Endothelial cell (in vitro differentiated cells): ENCODE data around the gene CDK14. TPM values are rescaled to one million over a fixed set of nuclear protein-coding genes. Genes with fewer than 3 reads are reported as not detected.
"Not testable (repeated sequence)": the region's sequence is repeated elsewhere in the genome, so short reads cannot be mapped to it uniquely, and the experiment has no call there.

Experiments used
- DNase-seq: peaks from one replicate; pipeline ENCODE4 v3.0.0; 2021; ENCODE audit warnings: low spot score
- H3K27ac Mint-ChIP-seq: one replicate; pipeline ENCODE4 v1.8.0; 2021; ENCODE audit warnings: mixed read lengths, inconsistent platforms; ENCODE audit not compliant: unreplicated experiment
- H3K27me3 Mint-ChIP-seq: one replicate; pipeline ENCODE4 v1.8.0; 2021; ENCODE audit warnings: mild to moderate bottlenecking, moderate library complexity, mixed read lengths, inconsistent platforms; ENCODE audit not compliant: unreplicated experiment
- H3K36me3 Mint-ChIP-seq: one replicate; pipeline ENCODE4 v1.8.0; 2021; ENCODE audit warnings: mild to moderate bottlenecking, low read depth, mixed read lengths, inconsistent platforms; ENCODE audit not compliant: unreplicated experiment
- H3K4me1 Mint-ChIP-seq: one replicate; pipeline ENCODE4 v1.8.0; 2021; ENCODE audit warnings: mild to moderate bottlenecking, mixed read lengths, inconsistent platforms; ENCODE audit not compliant: unreplicated experiment
- H3K4me3 Mint-ChIP-seq: one replicate; pipeline ENCODE4 v1.8.0; 2021; ENCODE audit warnings: mild to moderate bottlenecking, mixed read lengths, inconsistent platforms; ENCODE audit not compliant: unreplicated experiment
- H3K9me3 Mint-ChIP-seq: one replicate; pipeline ENCODE4 v1.8.0; 2021; ENCODE audit warnings: mixed read lengths, inconsistent platforms; ENCODE audit not compliant: unreplicated experiment
- CTCF ChIP-seq: fragments of 200-600 bp; sonication (generic); IDR thresholded peaks from one replicate; pipeline ENCODE4 v1.5.0; 2021; ENCODE audit warnings: antibody characterized with exemption; ENCODE audit not compliant: unreplicated experiment
- total RNA-seq: library from RNA; stranded (reverse); fragmentation: NEBNext Ultra II Directional; extraction: Animal tissue kit (Norgen Biotek cat#: 25700); gene quantifications from one replicate; pipeline ENCODE4 v1.2.1, GENCODE V29; 2021; ENCODE audit not compliant: unreplicated experiment

CDK14 gene
- total RNA-seq, 1 donor from 2014 or later, result 30.2 TPM

- TF ChIP-seq CTCF, result no peak
- Mint-ChIP-seq H3K27ac (no peak overlapping the region), H3K36me3 (peaks cover 20% of the 10 kb centered on the region), H3K4me3 (no peak overlapping the region), H3K27me3 (peaks cover 6% of the 10 kb centered on the region), H3K4me1 (no peaks in the 10 kb centered on the region), H3K9me3 (peaks cover 5% of the 10 kb centered on the region)
- DNase-seq, result no peak
Observed at GRCh38 chr7:90791596-90791995, 195.5 kb downstream of the CDK14 start.

- peaks cover 5% of the 10 kb centered on the region for H3K9me3 Mint-ChIP-seq
- peaks cover 20% of the 10 kb centered on the region for H3K36me3 Mint-ChIP-seq
- DNase-seq, result no peak
- TF ChIP-seq CTCF, result no peak
- H3K27ac Mint-ChIP-seq, result no peak overlapping the region
- H3K27me3 Mint-ChIP-seq, result peaks cover 6% of the 10 kb centered on the region
- H3K4me3 Mint-ChIP-seq, result peak overlapping the region; percentile 49
- H3K4me1 Mint-ChIP-seq, result no peaks in the 10 kb centered on the region
Observed at GRCh38 chr7:90792301-90792700, 196.2 kb downstream of the CDK14 start.

GRCh38 chr7:90794234-90794633 lies 198.1 kb downstream of the CDK14 start:
- H3K36me3 Mint-ChIP-seq, result peaks cover 20% of the 10 kb centered on the region
- not testable (repeated sequence) for H3K9me3 Mint-ChIP-seq, H3K4me1 Mint-ChIP-seq, H3K27ac Mint-ChIP-seq, DNase-seq, H3K4me3 Mint-ChIP-seq, H3K27me3 Mint-ChIP-seq

DNA sequence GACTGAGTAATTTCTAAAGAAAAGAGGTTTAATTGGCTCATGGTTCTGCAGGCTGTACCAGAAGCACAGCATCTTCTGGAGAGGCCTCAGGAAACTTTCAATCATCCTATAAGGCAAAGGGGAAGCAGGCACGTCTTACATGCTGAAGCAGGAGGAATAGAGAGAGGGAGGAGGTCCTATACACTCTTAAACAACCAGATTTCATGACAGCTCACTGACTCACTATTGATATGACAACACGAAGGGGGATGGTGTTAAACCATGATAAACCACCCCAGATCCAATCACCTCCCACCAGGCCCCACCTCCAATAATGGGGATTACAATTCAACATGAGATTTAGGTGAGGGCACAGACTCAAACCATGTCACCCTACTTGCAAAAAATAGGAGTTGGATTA lies 201.5 kb downstream of the CDK14 start:
- no peak for DNase-seq
- Mint-ChIP-seq H3K36me3 (peaks cover 14% of the 10 kb centered on the region), H3K4me1 (no peaks in the 10 kb centered on the region), H3K27ac (no peak overlapping the region), H3K4me3 (no peak overlapping the region), H3K27me3 (peaks cover 6% of the 10 kb centered on the region), H3K9me3 (peaks cover 5% of the 10 kb centered on the region)
- no peak for TF ChIP-seq CTCF

DNA sequence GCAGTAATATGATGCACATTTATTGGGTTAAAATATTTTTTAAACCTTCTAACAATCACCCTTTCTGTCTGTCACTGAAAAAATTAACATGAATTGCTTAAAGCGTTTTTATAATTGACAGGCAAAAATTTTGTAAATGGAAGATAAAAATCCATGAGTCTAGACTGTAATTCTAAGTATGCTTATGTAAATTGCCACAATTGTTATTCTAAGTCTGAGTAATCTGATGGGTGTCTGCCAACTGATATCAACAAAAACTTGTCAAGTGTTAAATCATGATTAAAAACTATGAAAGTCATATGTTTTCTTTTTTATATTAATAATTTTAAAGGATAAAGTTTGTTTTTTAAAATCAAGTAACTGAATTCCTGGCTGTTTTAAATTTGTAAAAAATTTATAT lies 208.2 kb downstream of the CDK14 start:
- TF ChIP-seq CTCF, result no peak
- H3K27ac Mint-ChIP-seq, result no peak overlapping the region
- H3K36me3 Mint-ChIP-seq, result peaks cover 15% of the 10 kb centered on the region
- peaks cover under 1% of the 10 kb centered on the region for H3K27me3 Mint-ChIP-seq
- no peak for DNase-seq
- no peak overlapping the region for H3K4me3 Mint-ChIP-seq
- no peaks in the 10 kb centered on the region for H3K4me1 Mint-ChIP-seq
- peaks cover 14% of the 10 kb centered on the region for H3K9me3 Mint-ChIP-seq

GRCh38 chr7:90815552-90815951 lies 219.4 kb downstream of the CDK14 start:
- not testable (repeated sequence) for H3K36me3 Mint-ChIP-seq, DNase-seq, H3K4me3 Mint-ChIP-seq, H3K4me1 Mint-ChIP-seq, H3K27me3 Mint-ChIP-seq, H3K9me3 Mint-ChIP-seq, H3K27ac Mint-ChIP-seq
